GM18519 (cell line): ENCODE results near the gene CTNND2.
A peak's percentile ranks its signal among the peaks of the same experiment; 100 is the strongest.
"Not testable (repeated sequence)": the region's sequence is repeated elsewhere in the genome, so short reads cannot be mapped to it uniquely, and the experiment has no call there.

ENCODE experiments used
- ATAC-seq: cut with Tn5 transposase; IDR thresholded peaks from one replicate; pipeline ENCODE4 v1.9.1; 2021; ENCODE audit warnings: mild to moderate bottlenecking, moderate library complexity; ENCODE audit not compliant: unreplicated experiment, low FRiP score

The CTNND2 gene

GRCh38 chr5:11023945-11024344, 880.3 kb downstream of the CTNND2 start:
- no peak for ATAC-seq

- ATAC-seq: no peak
Observed at GRCh38 chr5:11013793-11014192, 890.5 kb downstream of the CTNND2 start.

DNA sequence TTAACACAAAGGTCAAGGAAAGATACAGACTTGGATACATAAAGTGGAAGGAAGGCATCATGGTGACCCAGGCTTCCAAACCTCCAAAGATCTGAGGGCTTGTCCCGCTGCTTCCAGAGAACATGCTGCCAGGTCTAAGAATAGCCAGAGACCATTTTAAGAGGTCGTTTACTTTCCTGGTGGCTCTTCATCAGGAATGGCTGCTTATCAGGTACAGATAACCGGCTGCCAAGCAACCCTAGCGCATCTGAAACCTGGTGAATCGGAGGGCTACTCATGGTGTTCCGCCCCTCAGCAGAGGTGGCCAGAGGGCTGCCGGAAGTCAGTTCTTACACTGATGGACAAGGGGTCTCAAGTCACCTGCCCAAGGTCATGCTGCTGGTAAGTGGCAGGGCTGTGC, 892.0 kb downstream of the CTNND2 start:
- ATAC-seq: no peak

DNA sequence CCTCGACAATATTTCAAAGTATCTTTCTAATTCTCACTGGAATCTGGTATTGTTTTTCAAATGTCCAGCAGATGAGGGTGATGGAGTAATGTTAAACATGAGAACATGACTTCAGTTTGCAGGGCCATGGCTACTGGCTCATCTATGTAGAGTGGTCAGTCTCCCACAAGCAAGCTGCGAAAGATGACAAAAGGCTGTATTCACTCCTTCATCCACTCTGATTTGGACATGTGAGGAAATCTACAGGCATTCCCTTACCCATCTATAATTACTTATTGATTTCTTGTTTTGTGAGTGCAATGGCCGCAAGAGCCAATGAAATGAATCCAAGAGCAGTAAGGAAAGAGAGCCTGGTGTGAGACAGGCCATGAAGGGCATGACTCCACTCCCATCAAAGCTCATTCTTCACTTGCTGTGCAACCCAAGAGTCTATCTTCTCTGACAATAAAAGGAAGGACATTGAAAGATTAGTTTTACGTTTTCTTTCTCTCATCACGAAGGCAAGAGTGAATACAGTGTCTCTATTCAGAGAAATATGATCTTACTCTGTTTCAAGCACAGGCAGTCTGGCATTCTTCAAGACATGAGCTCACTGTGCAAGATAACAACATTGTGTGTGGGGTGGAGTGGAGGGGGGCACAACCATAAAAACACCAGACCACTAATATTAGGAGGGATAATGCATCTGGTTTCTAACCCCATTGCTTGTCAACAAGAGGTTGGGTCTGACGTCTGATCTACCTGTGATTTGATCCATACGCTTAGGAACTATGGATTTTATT, 893.6 kb downstream of the CTNND2 start:
- no peak for ATAC-seq

GRCh38 chr5:11009576-11009975, 894.7 kb downstream of the CTNND2 start:
- ATAC-seq: no peak

DNA sequence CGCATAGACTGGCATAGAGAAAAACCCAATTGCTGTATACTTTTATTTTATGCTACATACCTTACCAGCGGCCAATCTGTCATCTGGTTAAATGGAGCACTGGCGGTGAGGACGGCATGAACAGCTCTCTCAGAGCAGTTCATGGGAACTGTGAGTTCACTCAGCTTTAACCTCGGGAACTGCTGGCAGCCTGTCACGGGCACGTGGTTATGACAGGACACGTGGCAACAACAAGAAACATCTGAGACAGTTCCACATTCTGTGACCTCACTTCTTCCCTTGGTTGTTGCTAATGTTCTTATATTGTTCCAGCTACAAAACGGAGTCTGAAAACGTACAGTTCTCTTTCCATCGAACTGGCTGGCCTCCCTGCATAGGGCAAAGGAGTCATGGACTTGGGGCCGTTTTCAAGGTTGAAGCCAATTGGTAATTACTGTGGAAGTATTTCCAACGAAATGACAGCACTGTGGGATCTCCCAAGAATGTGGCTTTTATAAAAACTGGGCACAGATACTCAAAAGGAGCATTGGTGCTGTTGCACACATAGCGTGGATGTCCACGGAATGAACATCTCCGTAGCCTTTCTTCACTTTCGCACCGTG, 896.9 kb downstream of the CTNND2 start:
- ATAC-seq: no peak

DNA sequence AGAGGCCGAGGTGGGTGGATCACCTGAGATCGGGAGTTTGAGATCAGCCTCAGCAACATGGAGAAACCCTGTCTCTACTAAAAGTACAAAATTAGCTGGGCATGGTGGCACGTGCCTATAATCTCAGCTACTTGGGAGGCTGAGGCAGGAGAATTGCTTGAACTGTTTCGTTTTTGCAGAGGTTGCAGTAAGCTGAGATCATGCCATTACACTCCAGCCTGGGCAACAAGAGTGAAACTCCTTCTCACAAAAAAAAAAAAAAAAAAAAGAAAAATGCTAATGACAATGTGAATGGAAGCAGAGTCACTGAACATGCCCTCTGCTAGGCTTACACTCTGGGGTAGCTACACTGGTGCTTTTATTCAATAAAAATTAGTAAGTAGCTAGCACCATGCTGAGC, 899.7 kb downstream of the CTNND2 start:
- ATAC-seq: not testable (repeated sequence)

GRCh38 chr5:11000515-11001353, 903.5 kb downstream of the CTNND2 start:
- ATAC-seq: no peak

- no peak for ATAC-seq
Observed at GRCh38 chr5:10999714-11000113, 904.5 kb downstream of the CTNND2 start.

DNA sequence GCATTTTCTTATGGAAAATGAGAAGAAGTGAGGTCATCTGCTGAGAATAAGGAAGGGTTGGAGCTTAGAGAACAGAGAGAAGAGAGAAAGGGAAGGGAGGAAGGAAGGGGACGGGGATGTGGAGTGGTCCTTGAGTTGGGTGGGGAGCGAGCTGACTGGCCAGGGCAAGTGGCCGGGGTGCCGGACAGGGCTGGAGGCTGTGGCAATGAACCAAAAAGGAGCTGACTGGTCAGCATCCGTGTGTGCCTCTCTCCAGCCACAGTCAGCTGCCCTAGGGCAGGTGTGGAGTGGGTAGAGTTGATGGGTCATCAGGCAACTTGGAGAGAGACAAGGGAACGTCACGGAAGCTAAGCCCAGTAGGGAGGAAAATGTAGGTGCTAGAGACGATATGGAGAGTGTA, 908.4 kb downstream of the CTNND2 start:
- no peak for ATAC-seq

- no peak for ATAC-seq
Observed at GRCh38 chr5:10994091-10994986, 909.9 kb downstream of the CTNND2 start.

GRCh38 chr5:10990634-10991033, 913.6 kb downstream of the CTNND2 start:
- ATAC-seq: no peak

DNA sequence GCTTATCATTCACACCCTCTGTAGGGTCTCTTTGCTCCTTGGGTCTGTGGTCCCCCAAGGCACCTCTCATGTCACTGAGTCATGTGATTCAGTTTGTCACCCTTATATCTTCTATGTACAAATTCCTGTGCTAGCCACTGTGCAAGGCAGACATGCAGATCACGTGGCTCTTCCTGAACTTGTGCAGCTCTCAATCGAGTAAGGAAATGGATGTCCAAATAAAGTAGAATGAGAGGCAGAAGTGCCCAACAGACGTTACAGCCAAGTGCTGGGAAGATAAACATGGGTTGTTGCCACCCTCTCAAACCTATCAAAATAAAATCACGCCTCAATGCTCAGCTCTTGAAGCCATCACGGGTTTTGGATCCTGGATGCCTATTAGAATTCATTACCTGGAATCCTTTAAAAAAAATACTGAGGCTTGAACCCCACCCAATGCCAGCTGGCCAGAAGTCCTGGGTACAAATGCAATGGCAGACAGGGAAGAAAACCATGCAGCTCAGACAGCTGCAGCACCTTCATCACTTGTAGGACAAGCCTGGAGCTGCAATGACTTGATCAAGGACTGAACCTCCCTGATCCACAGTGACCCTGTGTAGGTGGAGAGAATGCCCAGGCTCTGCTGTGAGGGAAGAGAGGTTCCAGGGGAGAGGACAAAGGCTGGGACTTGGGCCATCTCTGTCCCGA, 914.5 kb downstream of the CTNND2 start:
- no peak for ATAC-seq

GRCh38 chr5:10988622-10989021, 915.6 kb downstream of the CTNND2 start:
- no peak for ATAC-seq

DNA sequence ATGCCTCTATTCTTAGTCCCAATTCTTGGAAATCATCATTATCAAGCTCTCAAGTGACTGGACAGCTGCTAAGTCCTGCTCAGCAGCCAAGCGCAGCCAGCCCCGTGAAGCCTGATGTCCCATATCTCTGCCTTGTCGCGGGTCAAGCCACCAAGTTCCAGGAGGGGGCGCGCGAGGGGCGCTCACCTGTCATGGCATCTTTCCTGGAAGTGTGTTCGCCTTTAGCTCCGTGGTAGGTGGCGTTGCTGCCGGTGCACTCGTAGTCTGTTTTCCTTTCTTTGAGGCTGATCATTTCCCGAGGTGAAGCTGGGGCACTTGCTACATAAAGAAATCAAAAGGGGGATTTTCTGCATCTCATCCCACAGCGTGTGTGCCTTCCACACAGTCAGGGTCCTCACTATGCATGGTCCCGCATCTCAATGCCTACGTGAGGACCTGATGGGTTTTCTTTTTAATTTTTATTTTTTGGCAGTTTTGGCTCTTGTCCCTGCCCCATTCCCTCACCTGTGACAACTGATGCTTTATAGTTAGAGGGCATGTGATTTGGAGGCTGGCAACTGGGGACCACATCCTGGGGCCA, 916.2 kb downstream of the CTNND2 start:
- ATAC-seq: peak; percentile 94

- ATAC-seq: no peak
Observed at GRCh38 chr5:10987276-10987924, 916.8 kb downstream of the CTNND2 start.

GRCh38 chr5:10985721-10986110, 918.5 kb downstream of the CTNND2 start:
- ATAC-seq: no peak

DNA sequence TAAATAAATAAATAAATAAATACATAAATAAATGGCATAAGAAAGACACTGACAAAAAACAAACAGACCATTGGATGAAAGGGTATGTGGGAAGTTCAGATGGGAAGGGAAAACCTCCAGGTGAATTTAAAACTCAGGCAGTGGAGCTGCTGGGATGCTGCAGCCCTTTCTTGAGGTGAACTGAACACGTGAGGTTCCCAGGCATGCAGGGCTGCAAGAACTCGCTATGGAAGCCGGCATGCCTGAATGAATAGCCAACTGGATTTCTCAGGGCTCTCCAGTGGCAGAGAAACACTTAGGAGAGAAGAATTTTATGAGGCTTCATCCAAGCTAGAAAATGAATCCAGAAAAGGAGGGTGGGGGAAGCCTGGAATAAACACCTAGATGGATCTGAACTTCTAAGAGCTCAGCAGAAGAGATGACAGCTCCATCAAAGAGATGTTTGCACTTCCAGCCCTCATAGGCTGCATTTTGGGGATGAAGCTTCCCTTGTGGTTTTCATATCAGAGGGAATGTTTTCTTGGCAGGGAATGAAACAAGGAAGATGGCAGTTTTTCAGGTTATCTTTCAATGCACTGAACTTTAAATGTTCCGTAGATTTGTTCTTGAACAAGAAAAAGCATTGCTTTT, 919.0 kb downstream of the CTNND2 start:
- ATAC-seq: no peak
